ENCODE results near the gene KCNQ2.
"Not testable (repeated sequence)": the region's sequence is repeated elsewhere in the genome, so short reads cannot be mapped to it uniquely, and the experiment has no call there.

KCNQ2 gene

GRCh38 chr20:63486300-63486855, 13.9 kb upstream of the KCNQ2 start:
- no peak overlapping the region for H3K27ac ChIP-seq (ENCODE audit: low read depth, low read length)
- H3K27me3 ChIP-seq (ENCODE audit: control insufficient read depth in 1 of 2, insufficient read depth in 2 of 2, low read length in 2 of 2): peaks cover 0 to 75% of the 10 kb centered on the region in 2 donors
- H3K36me3 ChIP-seq (ENCODE audit: insufficient read depth, low read length): no peaks in the 10 kb centered on the region
- no peaks in the 10 kb centered on the region for H3K9me3 ChIP-seq (ENCODE audit: low read length)
- no peaks in the 10 kb centered on the region for H3K4me1 ChIP-seq (ENCODE audit: insufficient read depth, low read length)
- no peak overlapping the region for H3K9ac ChIP-seq (ENCODE audit: low read length)
- H3K4me3 ChIP-seq (ENCODE audit: low read depth in 1 of 2, low read length in 2 of 2): no peak overlapping the region

- H3K4me3 ChIP-seq (ENCODE audit: low read depth in 1 of 2, low read length in 2 of 2): no peak overlapping the region
- H3K36me3 ChIP-seq (ENCODE audit: insufficient read depth, low read length): no peaks in the 10 kb centered on the region
- H3K4me1 ChIP-seq (ENCODE audit: insufficient read depth, low read length): no peaks in the 10 kb centered on the region
- no peak overlapping the region for H3K27ac ChIP-seq (ENCODE audit: low read depth, low read length)
- no peaks in the 10 kb centered on the region for H3K9me3 ChIP-seq (ENCODE audit: low read length)
- no peak overlapping the region for H3K9ac ChIP-seq (ENCODE audit: low read length)
- H3K27me3 ChIP-seq (ENCODE audit: control insufficient read depth in 1 of 2, insufficient read depth in 2 of 2, low read length in 2 of 2): peaks cover 5 to 63% of the 10 kb centered on the region in 2 donors
Observed at GRCh38 chr20:63484651-63485403, 12.4 kb upstream of the KCNQ2 start.

DNA sequence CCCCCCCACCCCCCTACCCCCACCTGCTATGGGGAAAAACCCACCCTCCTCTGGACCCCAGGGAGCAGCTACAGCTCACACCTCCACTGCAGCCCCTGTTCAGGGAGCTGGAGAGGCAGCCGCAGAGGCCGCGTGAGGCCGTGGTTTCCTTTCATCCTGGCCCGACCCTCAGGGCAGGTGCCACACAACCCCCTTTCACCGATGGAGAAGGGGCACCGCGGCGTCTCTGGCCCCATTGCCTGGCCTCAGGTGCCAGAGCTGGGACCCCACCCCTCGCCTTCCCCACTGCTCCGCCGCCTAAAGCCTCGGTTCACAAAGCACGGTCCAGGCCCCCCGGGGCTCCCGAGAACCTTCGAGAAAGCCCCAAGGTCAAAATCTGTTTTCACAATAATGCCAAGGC, 11.8 kb upstream of the KCNQ2 start:
- Histone ChIP-seq H3K9ac (ENCODE audit: low read length) (no peak overlapping the region), H3K27me3 (ENCODE audit: control insufficient read depth in 1 of 2, insufficient read depth in 2 of 2, low read length in 2 of 2) (peaks cover 10 to 64% of the 10 kb centered on the region in 2 donors), H3K4me1 (ENCODE audit: insufficient read depth, low read length) (no peaks in the 10 kb centered on the region), H3K4me3 (ENCODE audit: low read depth in 1 of 2, low read length in 2 of 2) (no peak overlapping the region), H3K9me3 (ENCODE audit: low read length) (no peaks in the 10 kb centered on the region), H3K27ac (ENCODE audit: low read depth, low read length) (no peak overlapping the region), H3K36me3 (ENCODE audit: insufficient read depth, low read length) (no peaks in the 10 kb centered on the region)

DNA sequence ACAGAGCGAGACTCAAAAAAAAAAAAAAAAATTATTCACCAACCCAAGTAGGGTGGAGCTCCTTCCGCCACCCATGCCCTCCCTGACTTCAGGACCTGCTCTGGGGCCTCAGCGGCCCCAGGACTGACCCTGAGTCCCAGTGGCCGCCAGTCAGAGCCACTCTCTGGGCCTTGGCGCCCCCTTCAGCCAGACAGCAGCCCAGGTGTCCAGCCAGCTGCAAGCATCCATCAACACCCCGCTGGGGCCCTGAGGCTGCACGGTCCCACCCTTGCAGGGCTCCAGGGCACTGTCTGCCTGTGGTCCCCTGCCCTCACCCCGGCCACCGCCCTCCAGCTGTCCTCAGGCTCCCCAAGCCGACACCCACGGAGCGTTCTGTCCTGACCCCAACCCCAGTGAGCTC, 11.4 kb upstream of the KCNQ2 start:
- no peak overlapping the region for H3K27ac ChIP-seq (ENCODE audit: low read depth, low read length)

DNA sequence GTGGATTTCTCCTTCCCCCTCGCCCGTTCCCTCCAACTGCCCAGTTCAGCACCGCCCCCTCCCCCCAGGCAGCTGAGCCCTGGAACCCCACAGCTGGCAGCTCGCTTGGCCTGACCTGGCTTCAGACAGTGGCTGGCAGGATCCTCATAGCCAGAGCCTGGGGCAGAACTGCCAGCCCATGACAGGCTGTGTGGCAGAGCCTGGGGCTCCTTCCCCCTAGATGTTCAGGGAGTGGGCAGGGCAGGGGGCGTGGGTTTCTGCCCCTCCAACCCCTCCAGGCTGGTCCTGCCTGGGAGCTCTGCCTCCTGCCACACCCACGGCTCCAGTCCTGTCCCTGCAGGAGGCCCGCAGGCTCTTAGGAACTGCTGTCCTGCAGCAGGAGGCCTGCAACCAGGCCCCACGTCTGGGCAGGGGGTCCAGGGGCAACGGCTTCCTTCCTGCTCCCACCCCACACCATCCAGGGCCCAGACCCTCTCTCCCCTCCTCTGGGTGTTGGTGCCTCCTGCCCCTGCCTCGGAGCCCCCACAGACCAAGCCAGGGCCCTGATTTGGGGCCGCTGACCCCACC, 9.6 kb upstream of the KCNQ2 start:
- no peak overlapping the region for H3K27ac ChIP-seq (ENCODE audit: low read depth, low read length)
- no peaks in the 10 kb centered on the region for H3K36me3 ChIP-seq (ENCODE audit: insufficient read depth, low read length)
- H3K4me3 ChIP-seq (ENCODE audit: low read depth in 1 of 2, low read length in 2 of 2): no peak overlapping the region
- H3K9me3 ChIP-seq (ENCODE audit: low read length): no peaks in the 10 kb centered on the region
- no peaks in the 10 kb centered on the region for H3K4me1 ChIP-seq (ENCODE audit: insufficient read depth, low read length)
- H3K9ac ChIP-seq (ENCODE audit: low read length): no peak overlapping the region
- peaks cover 10 to 63% of the 10 kb centered on the region in 2 donors for H3K27me3 ChIP-seq (ENCODE audit: control insufficient read depth in 1 of 2, insufficient read depth in 2 of 2, low read length in 2 of 2)

More for the DNA sequence above, 11.4 kb upstream of the KCNQ2 start:
- peaks cover 10 to 63% of the 10 kb centered on the region in 2 donors for H3K27me3 ChIP-seq (ENCODE audit: control insufficient read depth in 1 of 2, insufficient read depth in 2 of 2, low read length in 2 of 2)
- H3K4me3 ChIP-seq (ENCODE audit: low read depth in 1 of 2, low read length in 2 of 2): no peak overlapping the region
- no peaks in the 10 kb centered on the region for H3K4me1 ChIP-seq (ENCODE audit: insufficient read depth, low read length)
- no peaks in the 10 kb centered on the region for H3K36me3 ChIP-seq (ENCODE audit: insufficient read depth, low read length)
- no peak overlapping the region for H3K9ac ChIP-seq (ENCODE audit: low read length)
- no peaks in the 10 kb centered on the region for H3K9me3 ChIP-seq (ENCODE audit: low read length)

DNA sequence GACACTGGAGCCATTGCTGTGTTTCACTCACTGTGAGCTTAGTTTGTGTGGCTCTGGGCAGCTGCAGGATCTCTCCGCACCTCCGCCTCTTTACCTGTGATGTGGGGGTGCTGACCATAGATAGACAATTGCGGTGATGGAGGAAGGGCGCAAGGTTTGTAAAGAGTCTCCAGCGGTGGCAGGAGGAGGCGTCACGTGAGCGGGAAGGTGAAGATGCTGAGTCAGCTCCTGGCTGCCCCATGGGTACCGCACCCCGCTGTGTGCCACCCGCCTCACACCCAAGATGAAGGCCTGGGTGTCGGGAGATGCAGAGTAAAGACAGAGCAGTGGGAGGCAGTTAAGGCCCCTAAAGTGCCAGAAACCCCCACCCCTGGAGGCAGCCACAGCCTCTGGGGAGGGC, 9.0 kb upstream of the KCNQ2 start:
- Histone ChIP-seq H3K4me1 (ENCODE audit: insufficient read depth, low read length) (no peaks in the 10 kb centered on the region), H3K36me3 (ENCODE audit: insufficient read depth, low read length) (no peaks in the 10 kb centered on the region), H3K4me3 (ENCODE audit: low read depth in 1 of 2, low read length in 2 of 2) (no peak overlapping the region), H3K27ac (ENCODE audit: low read depth, low read length) (no peak overlapping the region), H3K9me3 (ENCODE audit: low read length) (no peaks in the 10 kb centered on the region), H3K27me3 (ENCODE audit: control insufficient read depth in 1 of 2, insufficient read depth in 2 of 2, low read length in 2 of 2) (peaks cover 10 to 66% of the 10 kb centered on the region in 2 donors), H3K9ac (ENCODE audit: low read length) (no peak overlapping the region)

DNA sequence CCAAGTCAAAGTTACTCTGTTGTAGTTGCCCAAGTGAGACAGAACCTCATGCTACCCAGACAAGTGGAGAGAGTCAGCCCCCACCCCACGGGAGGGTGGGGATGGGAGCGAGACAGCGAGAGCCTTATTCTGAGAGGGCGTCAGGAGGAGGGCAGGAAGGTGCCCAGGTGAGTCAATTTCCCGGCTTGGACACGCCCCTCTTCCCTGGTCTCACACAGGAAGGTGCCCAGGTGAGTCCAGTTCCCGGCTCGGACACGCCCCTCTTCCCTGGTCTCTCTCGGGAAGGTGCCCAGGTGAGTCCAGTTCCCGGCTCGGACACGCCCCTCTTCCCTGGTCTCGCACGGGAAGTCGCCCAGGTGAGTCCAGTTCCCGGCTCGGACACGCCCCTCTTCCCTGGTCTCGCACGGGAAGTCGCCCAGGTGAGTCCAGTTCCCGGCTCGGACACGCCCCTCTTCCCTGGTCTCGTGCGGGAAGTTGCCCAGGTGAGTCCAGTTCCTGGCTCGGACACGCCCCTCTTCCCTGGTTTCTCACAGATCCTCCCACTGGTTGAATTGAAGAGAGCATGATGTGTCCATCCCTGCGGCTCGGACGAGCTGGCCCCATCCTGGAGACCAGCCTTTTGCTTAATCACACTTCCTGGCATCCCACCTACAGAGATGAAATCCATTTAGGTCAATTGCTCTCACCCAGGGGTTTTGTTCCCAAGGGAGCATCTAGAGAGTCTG, 7.4 kb upstream of the KCNQ2 start:
- H3K27me3 ChIP-seq (ENCODE audit: control insufficient read depth in 1 of 2, insufficient read depth in 2 of 2, low read length in 2 of 2): peaks cover 12 to 65% of the 10 kb centered on the region in 2 donors
- H3K9me3 ChIP-seq (ENCODE audit: low read length); H3K36me3 ChIP-seq (ENCODE audit: insufficient read depth, low read length); H3K9ac ChIP-seq (ENCODE audit: low read length); H3K4me3 ChIP-seq (ENCODE audit: low read depth in 1 of 2, low read length in 2 of 2); H3K4me1 ChIP-seq (ENCODE audit: insufficient read depth, low read length); H3K27ac ChIP-seq (ENCODE audit: low read depth, low read length): not testable (repeated sequence)

DNA sequence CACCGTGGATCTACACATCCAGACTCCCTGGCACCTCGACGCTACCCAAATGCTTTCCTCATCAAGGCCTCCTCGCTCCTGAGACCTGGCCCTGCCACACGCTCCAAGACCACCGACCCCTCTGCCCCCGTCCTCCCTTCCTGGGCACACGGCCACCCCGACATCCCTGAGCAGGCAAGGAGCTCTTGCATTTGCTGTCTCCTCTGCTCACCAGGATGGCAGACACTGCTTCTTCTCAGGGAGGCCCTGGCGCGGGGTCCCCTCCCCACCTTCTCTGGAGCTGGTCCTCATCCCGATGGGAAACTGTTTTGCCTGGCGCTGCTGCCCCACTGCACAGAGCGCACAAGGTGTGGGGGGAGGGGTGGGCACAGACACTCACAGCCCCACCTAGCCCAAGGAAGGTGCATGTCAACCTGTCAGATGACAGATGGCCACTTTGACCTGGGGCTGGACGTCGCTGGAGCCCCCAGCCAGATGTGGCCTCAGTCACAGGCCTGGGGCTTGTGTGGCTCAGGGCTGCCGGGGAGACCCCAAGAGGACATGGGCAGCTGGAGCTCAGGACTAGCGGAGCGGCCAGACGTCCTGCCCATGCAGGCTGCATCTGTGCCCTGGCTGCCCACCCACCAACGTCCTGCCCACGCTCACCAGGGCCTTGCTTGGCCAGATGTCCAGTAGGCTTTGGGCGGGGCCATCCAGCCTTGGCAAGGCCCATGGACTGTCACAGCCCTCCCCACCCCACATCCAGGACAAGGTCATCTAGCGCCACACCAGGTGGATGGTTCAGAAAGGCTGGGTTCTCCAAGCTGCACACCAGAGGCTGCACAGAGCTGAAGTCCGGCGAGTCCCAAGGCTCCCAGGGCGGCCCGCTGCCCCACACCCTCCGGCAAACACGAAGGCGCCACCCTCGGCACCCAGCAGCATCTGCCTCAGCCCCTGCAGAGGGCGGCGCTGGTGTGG, 6.2 kb upstream of the KCNQ2 start:
- Histone ChIP-seq H3K4me1 (ENCODE audit: insufficient read depth, low read length) (no peaks in the 10 kb centered on the region), H3K4me3 (ENCODE audit: low read depth in 1 of 2, low read length in 2 of 2) (no peak overlapping the region), H3K9ac (ENCODE audit: low read length) (no peak overlapping the region), H3K27me3 (ENCODE audit: control insufficient read depth in 1 of 2, insufficient read depth in 2 of 2, low read length in 2 of 2) (peaks cover 18 to 71% of the 10 kb centered on the region in 2 donors), H3K27ac (ENCODE audit: low read depth, low read length) (no peak overlapping the region), H3K36me3 (ENCODE audit: insufficient read depth, low read length) (no peaks in the 10 kb centered on the region), H3K9me3 (ENCODE audit: low read length) (no peaks in the 10 kb centered on the region)

DNA sequence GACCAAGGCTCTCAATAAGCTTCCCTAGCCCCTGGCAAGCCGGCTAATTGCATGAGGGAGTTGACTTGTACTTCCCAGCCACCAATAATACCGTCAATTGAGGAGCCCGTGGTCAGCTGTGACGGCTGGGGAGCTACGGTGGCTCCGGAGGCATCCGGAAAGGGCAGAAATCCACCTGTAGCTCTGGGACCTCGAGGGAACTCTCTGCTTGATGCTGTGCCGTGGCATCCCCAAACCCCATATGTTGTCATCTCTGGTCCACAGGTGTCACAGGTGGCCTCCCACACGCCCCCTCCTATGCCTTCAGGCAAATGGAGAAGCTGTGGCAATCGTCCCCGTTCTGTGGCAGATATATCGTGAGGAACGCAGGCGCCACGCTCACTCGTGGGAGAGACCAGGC, 5.5 kb upstream of the KCNQ2 start:
- Histone ChIP-seq H3K27me3 (ENCODE audit: control insufficient read depth in 1 of 2, insufficient read depth in 2 of 2, low read length in 2 of 2) (peaks cover 24 to 74% of the 10 kb centered on the region in 2 donors), H3K36me3 (ENCODE audit: insufficient read depth, low read length) (no peaks in the 10 kb centered on the region), H3K9me3 (ENCODE audit: low read length) (no peaks in the 10 kb centered on the region), H3K4me1 (ENCODE audit: insufficient read depth, low read length) (no peaks in the 10 kb centered on the region), H3K9ac (ENCODE audit: low read length) (no peak overlapping the region), H3K4me3 (ENCODE audit: low read depth in 1 of 2, low read length in 2 of 2) (no peak overlapping the region), H3K27ac (ENCODE audit: low read depth, low read length) (no peak overlapping the region)

DNA sequence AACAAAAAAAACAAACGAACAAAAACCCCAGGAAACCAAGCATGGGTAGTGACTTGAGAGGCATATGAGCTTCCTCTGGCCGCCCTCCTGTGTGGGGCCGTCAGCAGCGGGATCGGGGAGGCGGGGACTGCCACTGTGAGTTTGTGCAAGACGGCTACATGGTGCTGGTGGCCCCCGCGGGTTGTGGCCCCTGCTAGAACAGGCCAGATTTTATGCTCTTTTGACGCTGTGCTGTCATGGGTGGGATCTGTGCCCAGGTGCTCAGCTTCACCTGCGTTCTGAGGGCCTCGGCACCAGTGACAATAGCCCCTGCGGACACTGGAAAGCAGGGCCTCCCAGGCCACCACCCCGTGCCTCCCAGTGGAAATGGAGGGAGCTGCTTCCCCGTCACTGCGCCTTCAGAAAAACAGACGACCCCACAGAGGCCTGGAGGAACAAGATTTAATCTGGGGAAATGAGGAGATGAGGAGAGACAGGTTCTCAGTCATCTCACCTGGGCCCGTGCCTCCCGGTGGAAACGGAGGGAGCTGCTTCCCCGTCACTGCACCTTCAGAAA, 4.7 kb upstream of the KCNQ2 start:
- no peak overlapping the region for H3K27ac ChIP-seq (ENCODE audit: low read depth, low read length)
- no peak overlapping the region for H3K9ac ChIP-seq (ENCODE audit: low read length)
- no peak overlapping the region for H3K4me3 ChIP-seq (ENCODE audit: low read depth in 1 of 2, low read length in 2 of 2)
- no peaks in the 10 kb centered on the region for H3K36me3 ChIP-seq (ENCODE audit: insufficient read depth, low read length)
- no peaks in the 10 kb centered on the region for H3K4me1 ChIP-seq (ENCODE audit: insufficient read depth, low read length)
- H3K27me3 ChIP-seq (ENCODE audit: control insufficient read depth in 1 of 2, insufficient read depth in 2 of 2, low read length in 2 of 2): peaks cover 24 to 68% of the 10 kb centered on the region in 2 donors
- no peaks in the 10 kb centered on the region for H3K9me3 ChIP-seq (ENCODE audit: low read length)
